Lung (tissue), 16 donors: ENCODE measurements around the gene XIST. TPM values are rescaled to one million over a fixed set of nuclear protein-coding genes. Genes with fewer than 3 reads are reported as not detected.
A peak's percentile ranks its signal among the peaks of the same experiment; 100 is the strongest.
"Not testable (repeated sequence)": the region's sequence is repeated elsewhere in the genome, so short reads cannot be mapped to it uniquely, and the experiment has no call there.

Experiments used
- ATAC-seq: fragments of 200-7000 bp; cut with Tn5 transposase; one replicate; pipeline ENCODE4 v1.9.1; 2020; ENCODE audit warnings: moderate number of reproducible peaks; ENCODE audit not compliant: insufficient read depth, low FRiP score
- DNase-seq, 3 donors: peaks; one replicate each; pipeline ENCODE4 v3.0.0-alpha.2; 2013 to 2017
- H3K27ac ChIP-seq, 2 donors: one replicate each; pipeline ENCODE4 v1.5.1; 2013; ENCODE audit warnings: mild to moderate bottlenecking in 2 of 2, moderate library complexity in 2 of 2, control low read depth in 1 of 2, inconsistent platforms in 1 of 2, low read depth in 1 of 2, low read length in 1 of 2
- H3K27me3 ChIP-seq, 3 donors: one replicate each; pipeline ENCODE4 v1.5.1; 2013; ENCODE audit warnings: low read length in 2 of 3; ENCODE audit not compliant: control insufficient read depth in 3 of 3, insufficient read depth in 3 of 3
- H3K36me3 ChIP-seq, 4 donors: one replicate each; pipeline ENCODE4 v1.5.1; 2013; ENCODE audit warnings: low read length in 4 of 4, mild to moderate bottlenecking in 1 of 4, moderate library complexity in 1 of 4; ENCODE audit not compliant: control insufficient read depth in 4 of 4, insufficient read depth in 4 of 4
- H3K4me1 ChIP-seq, 5 donors: one replicate each; pipeline ENCODE4 v1.5.1; 2013; ENCODE audit warnings: low read length in 5 of 5, mild to moderate bottlenecking in 2 of 5, moderate library complexity in 1 of 5; ENCODE audit not compliant: control insufficient read depth in 5 of 5, insufficient read depth in 5 of 5
- H3K4me3 ChIP-seq: one replicate; pipeline ENCODE4 v1.5.1; 2013; ENCODE audit warnings: mild to moderate bottlenecking, control low read depth, moderate library complexity
- H3K9ac ChIP-seq, 2 donors: one replicate each; pipeline ENCODE4 v1.5.1; 2013; ENCODE audit warnings: low read length in 2 of 2, control low read depth in 1 of 2; ENCODE audit not compliant: insufficient read depth in 1 of 2
- H3K9me3 ChIP-seq, 4 donors: one replicate each; pipeline ENCODE4 v1.5.1; 2013; ENCODE audit warnings: low read length in 3 of 4, mild to moderate bottlenecking in 1 of 4, moderate library complexity in 1 of 4; ENCODE audit not compliant: control insufficient read depth in 4 of 4, insufficient read depth in 3 of 4
- CTCF ChIP-seq: IDR thresholded peaks from 2 replicates; pipeline ENCODE4 v1.5.1; 2012; ENCODE audit warnings: mild to moderate bottlenecking; ENCODE audit errors: control extremely low read depth, extremely low read depth
- WGBS, 2 donors: extraction: QIAGEN DNeasy Blood & Tissue Kit; methylation state at CpG; one replicate each; pipeline ENCODE4 v1.1.7; 2013; 5-methylcytosine and 5-hydroxymethylcytosine counted together
- long read RNA-seq, 5 donors: transcript quantifications; one replicate each; lab custom pipeline, GENCODE V29; 2026
- polyA plus RNA-seq, 2 donors: library from polyadenylated mRNA; stranded (reverse); fragments of 200-250 nt; gene quantifications; one replicate each; pipeline ENCODE4 v1.2.1, GENCODE V29; 2013
- total RNA-seq, 2 donors: library from RNA; depleted of rRNA in 1 of 2; stranded (reverse); fragments of >200 nt in 1 of 2; gene quantifications; one replicate each; pipeline ENCODE4 v1.2.1, GENCODE V29; 2014 to 2021
- donor health status: control.
- donor health status: control.
- donor health status: Bipolar disorder and iron deficiency.
- donor health status: healthy.
- donor health status: DM: yes; HTN: yes; CAD: no.

The XIST gene
- total RNA-seq (100 to 1,000 TPM; 207 to 615 TPM), polyA plus RNA-seq (100 to 1,000 TPM in 1 of 2 donors, under 1 TPM in 1; 0.05 to 253 TPM)
- long read RNA-seq, donor 1, full-length matches to known transcripts = 87 of 525 reads
- long read RNA-seq, donor 1, partial matches to known transcripts = 438 of 525 reads
- long read RNA-seq, donor 1, other reads (novel, unspliced or antisense) = 0 of 525 reads
- long read RNA-seq, donor 2, full-length matches to known transcripts = 14 of 252 reads
- long read RNA-seq, donor 2, partial matches to known transcripts = 238 of 252 reads
- long read RNA-seq, donor 2, other reads (novel, unspliced or antisense) = 0 of 252 reads
- long read RNA-seq, donor 3 = 0 reads
- long read RNA-seq, donor 4 = 0 reads
- long read RNA-seq, donor 5, full-length matches to known transcripts = 61 of 607 reads
- long read RNA-seq, donor 5, partial matches to known transcripts = 541 of 607 reads
- long read RNA-seq, donor 5, other reads (novel, unspliced or antisense) = 5 of 607 reads

- peaks cover 0 to 9% (median 0%) of the 10 kb centered on the region in 5 donors for H3K4me1 ChIP-seq
- H3K27ac ChIP-seq = peak within 1 kb of the TSS in 1 of 2 donors; percentile 85
- DNase-seq = peak in 2 of 3 donors; percentile 90 to 93
- no peaks in the 10 kb centered on the region for H3K9me3 ChIP-seq
- H3K36me3 ChIP-seq = no peaks in the 10 kb centered on the region
- H3K27me3 ChIP-seq = no peaks in the 10 kb centered on the region
- peak within 1 kb of the TSS; percentile 53 for H3K4me3 ChIP-seq
- 46 to 92% methylated on average over 8 of the region's 8 CpGs for WGBS, 2 donors
- peak within 1 kb of the TSS; percentile 86 to 97 for H3K9ac ChIP-seq
- no peak for ATAC-seq
- no peak for TF ChIP-seq CTCF
Observed at GRCh38 chrX:73852467-73852866, at the start of gene XIST. Gene XIST, minus strand, starts transcription at chrX:73852714.

DNA sequence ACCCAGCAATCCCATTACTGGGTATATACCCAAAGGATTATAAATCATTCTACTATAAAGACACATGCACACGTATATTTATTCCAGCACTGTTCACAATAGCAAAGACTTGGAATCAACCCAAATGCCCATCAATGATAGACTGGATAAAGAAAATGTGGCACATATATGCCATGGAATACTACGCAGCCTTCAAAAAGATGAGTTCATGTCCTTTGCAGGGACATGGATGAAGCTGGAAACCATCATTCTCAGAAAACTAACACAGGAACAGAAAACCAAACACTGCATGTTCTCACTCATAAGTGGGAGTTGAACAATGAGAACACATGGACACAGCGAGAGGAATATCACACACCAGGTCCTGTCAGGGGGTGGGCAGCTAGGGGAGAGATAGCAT is 45.8 kb upstream of the XIST start:
- not testable (repeated sequence) for H3K9ac ChIP-seq, H3K27ac ChIP-seq, H3K27me3 ChIP-seq, H3K9me3 ChIP-seq, H3K36me3 ChIP-seq, ATAC-seq, H3K4me1 ChIP-seq, H3K4me3 ChIP-seq, DNase-seq
- 92 to 96% methylated on average over 3 of the region's 3 CpGs for WGBS, 2 donors

GRCh38 chrX:73892515-73893090 is 40.1 kb upstream of the XIST start:
- H3K9me3 ChIP-seq, ATAC-seq, H3K27ac ChIP-seq, H3K36me3 ChIP-seq, H3K27me3 ChIP-seq, H3K4me3 ChIP-seq, H3K4me1 ChIP-seq, H3K9ac ChIP-seq, DNase-seq: not testable (repeated sequence)
- WGBS, 2 donors = 51 to 85% methylated on average over 13 to 14 of the region's 14 CpGs

DNA sequence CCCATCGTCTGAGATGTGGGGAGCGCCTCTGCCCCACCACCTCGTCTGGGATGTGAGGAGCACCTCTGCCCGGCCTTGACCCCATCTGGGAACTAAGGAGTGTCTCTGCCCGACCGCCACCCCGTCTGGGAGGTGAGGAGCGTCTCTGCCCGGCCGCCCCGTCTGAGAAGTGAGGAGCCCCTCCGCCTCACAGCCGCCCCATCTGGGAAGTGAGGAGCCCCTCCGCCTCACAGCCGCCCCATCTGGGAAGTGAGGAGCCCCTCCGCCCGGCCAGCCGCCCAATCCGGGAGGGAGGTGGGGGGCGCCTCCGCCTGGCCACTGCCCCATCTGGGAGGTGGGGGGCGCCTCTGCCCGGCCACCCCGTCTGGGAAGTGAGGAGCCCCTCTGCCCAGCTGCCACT is 29.7 kb upstream of the XIST start:
- H3K9ac ChIP-seq, H3K4me3 ChIP-seq, H3K27ac ChIP-seq, H3K27me3 ChIP-seq, H3K9me3 ChIP-seq, ATAC-seq, H3K4me1 ChIP-seq, H3K36me3 ChIP-seq, DNase-seq: not testable (repeated sequence)
- WGBS, 2 donors = 95 to 100% methylated on average over 6 to 24 of the region's 24 CpGs

- TF ChIP-seq CTCF = no peak
- DNase-seq (no peak), ATAC-seq (no peak)
- H3K27me3 ChIP-seq = peaks cover 0 to 9% (median 2%) of the 10 kb centered on the region in 3 donors
- no peaks in the 10 kb centered on the region for H3K4me1 ChIP-seq
- H3K4me3 ChIP-seq = no peak overlapping the region
- H3K9me3 ChIP-seq = peaks cover 0 to 5% (median 0%) of the 10 kb centered on the region in 4 donors
- no peaks in the 10 kb centered on the region for H3K36me3 ChIP-seq
- no peak overlapping the region for H3K9ac ChIP-seq
- no peak overlapping the region for H3K27ac ChIP-seq
Observed at GRCh38 chrX:73877687-73878086, 25.2 kb upstream of the XIST start.
